Naive B cell (primary cell): Measurements from ENCODE around the gene SNRNP40. TPM values are rescaled to one million over a fixed set of nuclear protein-coding genes. Genes with fewer than 3 reads are reported as not detected.
A peak's percentile ranks its signal among the peaks of the same experiment; 100 is the strongest.
"Not testable (repeated sequence)": the region's sequence is repeated elsewhere in the genome, so short reads cannot be mapped to it uniquely, and the experiment has no call there.

ENCODE experiments used
- ATAC-seq, 2 donors: fragments of 150-1000 bp; cut with Tn5 transposase; 2 replicates each; pipeline ENCODE4 v1.10.0; 2021; ENCODE audit warnings: low read depth in 2 of 2, mild to moderate bottlenecking in 2 of 2, moderate library complexity in 2 of 2
- DNase-seq: peaks from one replicate; pipeline ENCODE4 v3.0.0; 2022
- H3K27ac Mint-ChIP-seq, 6 donors: one replicate each; pipeline ENCODE4 v1.8.0; 2020 to 2022; ENCODE audit warnings: mild to moderate bottlenecking in 6 of 6, mixed read lengths in 6 of 6, moderate library complexity in 5 of 6, inconsistent platforms in 2 of 6
- H3K27me3 Mint-ChIP-seq, 3 donors: one replicate each; pipeline ENCODE4 v1.8.0; 2021 to 2022; ENCODE audit warnings: mixed read lengths in 3 of 3, mild to moderate bottlenecking in 1 of 3
- H3K36me3 Mint-ChIP-seq, 2 donors: one replicate each; pipeline ENCODE4 v1.8.0; 2020 to 2022; ENCODE audit warnings: mixed read lengths in 2 of 2, inconsistent platforms in 1 of 2, mild to moderate bottlenecking in 1 of 2
- H3K4me1 Mint-ChIP-seq, 3 donors: one replicate each; pipeline ENCODE4 v1.8.0; 2020 to 2022; ENCODE audit warnings: mixed read lengths in 3 of 3, inconsistent platforms in 1 of 3, mild to moderate bottlenecking in 1 of 3, moderate library complexity in 1 of 3
- H3K4me3 Mint-ChIP-seq, 8 donors: one replicate each; pipeline ENCODE4 v1.8.0; 2020 to 2022; ENCODE audit warnings: mild to moderate bottlenecking in 8 of 8, mixed read lengths in 8 of 8, moderate library complexity in 8 of 8, inconsistent platforms in 2 of 8
- H3K9me3 Mint-ChIP-seq, 7 donors: one replicate each; pipeline ENCODE4 v1.8.0; 2020 to 2022; ENCODE audit warnings: mixed read lengths in 7 of 7, mild to moderate bottlenecking in 5 of 7, inconsistent platforms in 2 of 7, moderate library complexity in 1 of 7
- polyA plus RNA-seq, 6 donors: library from polyadenylated mRNA; unstranded; fragments of 300-500 nt; fragmentation: Illumina TruSeq; gene quantifications; one replicate each; pipeline ENCODE4 v1.2.3, GENCODE V29; 2021; ENCODE audit warnings: low read depth in 6 of 6

Gene SNRNP40
- polyA plus RNA-seq, 6 donors from 2014 or later: 61.8 to 97.0 (median 90.0) TPM

DNA sequence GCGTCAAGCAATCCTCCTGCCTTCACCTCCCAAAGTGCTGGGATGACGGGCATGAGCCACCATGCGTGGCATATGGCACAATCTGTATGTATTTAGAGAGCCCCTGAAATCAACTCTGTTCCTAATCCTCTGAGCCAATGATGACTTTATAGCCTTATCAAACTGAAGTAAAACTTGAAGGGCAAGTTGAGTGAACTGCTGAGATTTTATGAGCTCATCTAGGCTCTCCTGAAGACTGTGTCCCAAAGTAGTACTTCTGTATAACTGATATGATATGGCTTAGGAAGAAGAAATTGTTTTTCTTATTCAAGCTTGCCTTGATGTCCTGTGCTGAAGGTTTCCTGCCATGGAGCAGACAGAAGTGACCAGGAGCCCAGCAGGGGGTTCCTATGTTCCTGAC is 33.2 kb downstream of the SNRNP40 start:
- H3K27me3 Mint-ChIP-seq: no peaks in the 10 kb centered on the region
- DNase-seq: no peak
- ATAC-seq: no peak
- no peaks in the 10 kb centered on the region for H3K4me1 Mint-ChIP-seq
- H3K36me3 Mint-ChIP-seq: peaks cover 27 to 40% of the 10 kb centered on the region in 2 donors
- H3K27ac Mint-ChIP-seq: no peak overlapping the region
- H3K4me3 Mint-ChIP-seq: no peak overlapping the region
- no peaks in the 10 kb centered on the region for H3K9me3 Mint-ChIP-seq

DNA sequence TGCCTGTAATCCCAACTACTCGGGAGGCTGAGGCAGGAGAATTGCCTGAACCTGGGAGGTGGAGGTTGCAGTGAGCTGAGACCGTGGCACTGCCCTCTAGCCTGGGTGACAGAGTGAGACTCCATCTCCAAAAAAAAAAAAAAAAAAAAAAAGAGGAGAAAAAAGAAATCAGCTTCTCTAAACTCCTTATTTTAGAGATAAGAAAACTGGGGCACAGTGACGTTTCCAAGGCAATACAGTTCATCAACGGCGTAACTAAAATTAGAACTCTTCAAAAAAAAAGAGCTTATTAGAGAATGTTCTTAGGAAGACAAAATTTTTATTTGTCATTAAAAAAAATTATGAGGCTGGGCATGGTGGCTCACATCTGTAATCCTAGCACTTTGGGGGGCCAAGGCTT is 34.2 kb downstream of the SNRNP40 start:
- not testable (repeated sequence) for H3K4me1 Mint-ChIP-seq, ATAC-seq
- peaks cover 34 to 42% of the 10 kb centered on the region in 2 donors for H3K36me3 Mint-ChIP-seq

DNA sequence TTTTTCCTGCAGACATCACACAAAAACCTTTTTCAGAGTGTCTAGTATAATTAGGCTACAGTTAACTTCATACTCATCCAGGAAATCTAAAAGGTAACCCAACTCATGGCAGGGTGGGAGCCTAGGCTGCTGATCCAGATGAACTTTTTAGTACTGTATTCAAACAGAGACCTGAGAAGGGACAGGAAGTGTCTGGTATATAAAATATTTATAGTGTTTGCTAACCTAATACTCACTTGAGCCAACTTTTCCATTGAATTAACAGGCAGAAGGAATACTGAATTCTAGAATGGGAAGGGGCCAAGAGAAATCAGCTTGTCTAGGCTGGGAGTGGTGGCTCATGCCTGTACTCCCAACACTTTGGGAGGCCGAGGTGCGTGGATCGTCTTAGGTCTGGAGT is 34.7 kb downstream of the SNRNP40 start:
- H3K9me3 Mint-ChIP-seq: no peaks in the 10 kb centered on the region
- H3K27me3 Mint-ChIP-seq: no peaks in the 10 kb centered on the region
- no peak for DNase-seq
- H3K4me3 Mint-ChIP-seq: no peak overlapping the region
- no peaks in the 10 kb centered on the region for H3K4me1 Mint-ChIP-seq
- no peak overlapping the region for H3K27ac Mint-ChIP-seq
- H3K36me3 Mint-ChIP-seq: peaks cover 29 to 43% of the 10 kb centered on the region in 2 donors
- no peak for ATAC-seq

More for the DNA sequence above, 34.2 kb downstream of the SNRNP40 start:
- not testable (repeated sequence) for H3K9me3 Mint-ChIP-seq, H3K27me3 Mint-ChIP-seq, H3K4me3 Mint-ChIP-seq, DNase-seq, H3K27ac Mint-ChIP-seq

DNA sequence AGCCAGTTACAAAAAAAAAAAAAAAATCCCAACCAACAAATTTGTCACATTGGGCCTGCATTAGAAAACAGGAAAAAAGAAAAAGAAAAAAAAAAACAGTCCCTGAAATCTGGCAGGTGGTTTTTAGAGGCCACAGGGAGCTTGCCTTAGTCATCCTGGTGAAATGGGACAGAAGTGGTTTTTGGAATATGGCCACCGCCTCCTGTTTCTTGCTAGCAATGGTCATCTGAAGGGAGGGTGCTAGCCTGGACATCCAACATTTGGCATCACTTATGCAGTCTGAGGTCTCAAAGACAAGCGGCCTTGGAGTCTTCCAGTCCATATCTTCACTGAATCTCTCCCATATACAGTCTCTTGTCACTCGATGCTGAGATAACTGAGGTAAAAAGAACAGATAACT is 36.8 kb downstream of the SNRNP40 start:
- DNase-seq (no peak), ATAC-seq (no peak)
- Mint-ChIP-seq H3K27me3 (no peaks in the 10 kb centered on the region), H3K4me3 (no peak overlapping the region), H3K9me3 (no peaks in the 10 kb centered on the region), H3K36me3 (peaks cover 18 to 32% of the 10 kb centered on the region in 2 donors), H3K27ac (no peak overlapping the region), H3K4me1 (no peaks in the 10 kb centered on the region)

DNA sequence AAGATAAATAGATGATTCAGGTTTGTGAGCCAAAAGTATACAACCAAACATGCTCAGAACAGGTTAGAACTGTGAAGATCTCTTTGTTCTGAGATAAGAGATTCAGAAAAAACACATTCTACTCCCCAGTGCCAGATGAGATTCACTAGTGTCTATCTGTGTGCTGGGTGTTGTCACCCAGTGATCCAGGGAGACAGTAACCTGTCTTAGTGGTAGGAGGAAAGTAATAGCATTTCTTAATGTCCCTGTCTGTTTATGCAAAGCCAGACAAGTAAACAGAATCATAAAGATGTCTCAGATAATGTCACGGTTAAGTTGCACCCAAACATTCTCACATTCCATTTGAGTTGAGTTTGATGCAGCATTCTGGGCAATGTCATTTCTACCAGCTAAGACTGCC is 38.0 kb downstream of the SNRNP40 start:
- H3K27me3 Mint-ChIP-seq: no peaks in the 10 kb centered on the region
- no peak overlapping the region for H3K27ac Mint-ChIP-seq
- DNase-seq: no peak
- H3K4me1 Mint-ChIP-seq: no peaks in the 10 kb centered on the region
- peaks cover 18 to 32% of the 10 kb centered on the region in 2 donors for H3K36me3 Mint-ChIP-seq
- H3K9me3 Mint-ChIP-seq: no peaks in the 10 kb centered on the region
- no peak for ATAC-seq
- no peak overlapping the region for H3K4me3 Mint-ChIP-seq

DNA sequence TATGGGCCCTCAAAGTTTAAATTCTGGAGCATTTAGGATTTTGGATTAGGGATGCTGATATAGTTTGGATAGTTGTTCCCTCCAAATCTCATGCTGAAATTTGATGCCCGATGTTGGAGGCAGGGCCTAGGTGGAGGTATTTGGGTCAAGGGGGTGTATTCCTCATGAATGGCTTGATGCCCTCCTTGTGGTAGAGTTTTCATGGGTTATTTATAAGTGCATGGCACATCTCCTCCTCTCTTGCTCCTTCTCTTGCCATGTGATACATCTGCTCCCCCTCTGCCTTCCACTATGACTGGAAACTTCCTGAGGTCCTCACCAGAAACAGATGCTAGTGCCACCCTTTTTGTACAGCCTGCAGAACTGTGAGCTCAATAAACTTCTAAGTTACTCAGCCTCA is 39.4 kb downstream of the SNRNP40 start:
- no peaks in the 10 kb centered on the region for H3K4me1 Mint-ChIP-seq
- H3K27me3 Mint-ChIP-seq: no peaks in the 10 kb centered on the region
- H3K9me3 Mint-ChIP-seq: no peaks in the 10 kb centered on the region
- H3K36me3 Mint-ChIP-seq: peaks cover 18 to 32% of the 10 kb centered on the region in 2 donors
- H3K4me3 Mint-ChIP-seq: no peak overlapping the region
- H3K27ac Mint-ChIP-seq: no peak overlapping the region
- DNase-seq (no peak), ATAC-seq (no peak)

DNA sequence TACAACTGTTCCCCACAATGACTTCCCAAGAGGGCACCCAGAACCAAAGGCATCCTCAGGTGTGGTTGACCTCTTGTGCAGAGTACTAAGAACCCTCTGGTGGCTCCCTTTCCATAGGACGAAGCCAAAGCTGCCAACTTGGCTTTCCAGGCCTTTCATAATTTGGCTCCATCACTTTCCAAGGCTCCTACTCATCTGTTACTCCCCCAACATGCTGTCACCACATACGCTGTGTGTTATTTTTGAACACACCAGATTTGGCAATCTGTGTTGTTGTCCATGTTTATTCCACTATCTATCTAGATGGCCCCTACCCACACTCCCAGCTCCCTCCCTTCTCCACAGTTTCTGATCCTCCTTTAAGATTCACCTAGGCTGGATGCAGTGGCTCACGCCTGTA is 46.7 kb downstream of the SNRNP40 start:
- no peaks in the 10 kb centered on the region for H3K27me3 Mint-ChIP-seq
- ATAC-seq (no peak), DNase-seq (no peak)
- H3K9me3 Mint-ChIP-seq: no peaks in the 10 kb centered on the region
- H3K36me3 Mint-ChIP-seq: no peaks in the 10 kb centered on the region
- no peaks in the 10 kb centered on the region for H3K4me1 Mint-ChIP-seq
- H3K27ac Mint-ChIP-seq: no peak overlapping the region
- H3K4me3 Mint-ChIP-seq: no peak overlapping the region

DNA sequence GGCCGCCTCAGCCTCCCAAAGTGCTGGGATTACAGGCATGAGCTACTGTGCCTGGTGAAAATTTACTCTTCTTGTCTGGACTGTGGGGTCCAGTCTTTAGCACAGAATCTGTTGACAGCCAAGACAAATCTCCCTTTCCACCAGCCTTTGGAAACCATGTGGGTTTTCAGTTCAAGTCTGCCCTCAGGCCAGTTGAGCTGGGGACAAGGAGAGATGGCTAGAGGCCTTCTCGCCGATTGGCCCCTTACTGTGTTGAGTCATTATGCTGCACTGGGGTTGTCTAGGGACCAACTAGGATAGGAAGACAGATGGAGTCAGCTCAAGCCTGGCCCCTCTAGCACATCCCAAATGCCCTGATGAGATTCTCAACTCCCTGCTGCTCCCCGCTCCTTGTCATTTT is 48.3 kb downstream of the SNRNP40 start:
- Mint-ChIP-seq H3K27me3 (peaks cover 7 to 11% (median 7%) of the 10 kb centered on the region in 3 donors), H3K36me3 (no peaks in the 10 kb centered on the region), H3K4me3 (no peak overlapping the region), H3K27ac (no peak overlapping the region), H3K9me3 (no peaks in the 10 kb centered on the region), H3K4me1 (no peaks in the 10 kb centered on the region)
- ATAC-seq (no peak), DNase-seq (no peak)

DNA sequence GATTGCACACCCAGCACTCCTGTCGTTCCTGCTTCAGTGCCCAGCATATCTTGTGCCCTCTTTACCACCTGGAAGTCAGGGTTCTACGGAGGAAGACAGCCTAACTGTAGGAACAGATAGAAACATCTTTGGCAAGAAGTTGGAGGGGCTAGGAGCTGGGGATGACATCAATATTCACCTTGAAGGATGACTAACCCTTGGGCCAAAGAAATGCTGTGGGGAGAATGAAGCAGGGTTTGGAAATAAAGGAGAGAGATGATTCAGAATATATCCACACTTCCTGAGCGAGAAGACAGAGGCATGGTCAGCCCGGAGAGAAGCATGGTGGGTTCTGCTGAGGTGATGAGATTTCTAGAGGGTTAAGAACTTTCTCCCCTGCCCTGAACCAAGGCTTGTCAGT is 52.3 kb downstream of the SNRNP40 start:
- H3K4me3 Mint-ChIP-seq: no peak overlapping the region
- peaks cover 17 to 24% (median 17%) of the 10 kb centered on the region in 3 donors for H3K27me3 Mint-ChIP-seq
- no peaks in the 10 kb centered on the region for H3K36me3 Mint-ChIP-seq
- peaks cover 9 to 19% (median 16%) of the 10 kb centered on the region in 3 donors for H3K4me1 Mint-ChIP-seq
- no peak overlapping the region for H3K27ac Mint-ChIP-seq
- H3K9me3 Mint-ChIP-seq: peaks cover 0 to 4% (median 0%) of the 10 kb centered on the region in 7 donors
- ATAC-seq (no peak), DNase-seq (no peak)

DNA sequence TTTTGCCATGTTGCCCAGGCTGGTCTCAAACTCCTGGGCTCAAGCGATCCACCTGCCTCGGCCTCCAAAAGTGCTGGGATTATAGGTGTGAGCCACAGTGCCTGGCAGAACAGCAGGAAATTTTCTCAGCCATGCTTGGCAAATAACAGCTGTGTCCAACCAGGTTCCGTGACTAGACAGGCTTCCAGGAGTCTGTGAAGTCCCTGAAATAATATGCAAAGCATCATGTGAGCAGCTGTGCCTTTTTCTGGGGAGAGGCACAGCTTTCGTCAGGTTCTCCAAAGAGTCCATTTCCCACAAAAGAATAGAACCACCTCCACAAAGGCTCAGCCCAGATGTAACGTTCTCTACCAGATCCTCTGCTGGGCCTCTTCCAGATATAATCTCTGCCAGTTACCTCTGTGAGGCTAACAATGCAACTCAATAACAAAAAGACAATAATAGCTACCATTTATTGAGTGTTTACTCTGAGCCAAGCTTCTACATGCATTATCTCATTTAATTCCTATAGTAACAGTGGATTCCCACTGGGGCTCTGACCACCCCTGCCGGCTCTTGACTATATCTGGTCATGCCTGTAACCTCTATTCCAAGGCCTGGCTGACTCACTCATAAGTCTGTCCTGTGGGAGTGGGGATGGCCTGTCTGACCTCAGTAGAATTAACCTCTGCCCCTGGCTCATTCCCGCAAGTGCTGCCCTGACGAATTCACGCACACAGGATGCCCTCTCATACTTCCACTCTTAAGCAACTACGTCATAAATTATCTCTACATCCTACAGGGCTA is 52.9 kb downstream of the SNRNP40 start:
- DNase-seq (no peak), ATAC-seq (no peak)
- no peaks in the 10 kb centered on the region for H3K36me3 Mint-ChIP-seq
- H3K4me3 Mint-ChIP-seq: no peak overlapping the region
- H3K4me1 Mint-ChIP-seq: peaks cover 14 to 24% (median 23%) of the 10 kb centered on the region in 3 donors
- H3K9me3 Mint-ChIP-seq: peaks cover 0 to 4% (median 0%) of the 10 kb centered on the region in 7 donors
- peaks cover 21 to 30% (median 23%) of the 10 kb centered on the region in 3 donors for H3K27me3 Mint-ChIP-seq
- no peak overlapping the region for H3K27ac Mint-ChIP-seq

DNA sequence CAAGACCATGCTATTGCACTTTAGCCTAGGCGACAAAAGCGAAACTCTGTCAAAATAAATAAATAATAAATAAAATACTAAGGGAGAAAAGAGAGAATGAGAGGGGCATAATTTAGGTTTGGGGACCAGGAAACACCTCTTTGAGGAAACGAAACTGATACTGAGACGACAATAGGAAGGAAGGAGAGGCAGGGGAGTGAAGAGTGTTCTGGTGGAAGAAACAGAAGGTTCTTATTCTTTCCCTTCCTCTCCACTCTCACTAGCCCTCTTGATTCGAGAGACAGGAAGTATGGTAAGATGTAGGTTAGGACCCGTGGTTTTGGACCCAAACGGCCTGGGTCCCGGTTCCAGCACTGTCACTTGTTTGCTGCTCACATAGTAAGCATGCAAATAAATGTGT is 55.3 kb downstream of the SNRNP40 start:
- DNase-seq (peak; percentile 7), ATAC-seq (peak; percentile 63 to 76)
- no peaks in the 10 kb centered on the region for H3K36me3 Mint-ChIP-seq
- peaks cover 35 to 54% (median 45%) of the 10 kb centered on the region in 3 donors for H3K27me3 Mint-ChIP-seq
- peaks cover 0 to 4% (median 0%) of the 10 kb centered on the region in 7 donors for H3K9me3 Mint-ChIP-seq
- H3K4me1 Mint-ChIP-seq: peaks cover 16 to 28% (median 25%) of the 10 kb centered on the region in 3 donors
- peak overlapping the region in 1 of 6 donors; percentile 44 for H3K27ac Mint-ChIP-seq
- H3K4me3 Mint-ChIP-seq: peak overlapping the region in 6 of 8 donors; percentile 12 to 69 (median 52)

DNA sequence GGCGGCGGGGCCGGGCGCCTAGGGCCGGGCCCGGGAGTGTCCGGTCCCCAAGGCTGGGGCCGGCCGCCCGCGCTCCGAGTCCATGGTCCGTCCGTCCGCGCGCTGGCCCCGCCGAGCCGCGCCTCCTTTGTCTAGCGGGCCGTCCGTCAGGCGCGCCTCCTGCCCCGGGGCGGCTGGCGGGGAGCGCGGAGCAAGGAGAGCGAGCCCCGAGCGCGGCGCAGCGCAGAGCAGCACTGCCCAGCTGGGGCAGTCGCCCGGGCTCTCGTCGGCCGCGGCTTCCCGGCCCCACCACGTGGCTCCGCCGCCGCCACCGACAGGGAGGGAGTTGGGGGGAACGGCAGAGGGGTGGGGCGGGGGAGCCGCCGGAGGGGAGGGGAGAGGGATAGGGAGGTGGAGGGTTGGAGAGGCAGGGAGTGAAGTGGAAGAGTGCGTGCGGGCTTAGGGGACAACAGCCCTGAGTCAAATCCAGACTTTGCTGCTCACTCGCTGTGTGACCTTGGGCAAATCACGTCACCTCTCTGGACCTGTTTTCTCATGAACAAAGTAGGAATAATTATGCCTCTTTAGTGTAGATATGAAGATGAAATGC is 56.8 kb downstream of the SNRNP40 start, which contains the start of gene NKAIN1:
NKAIN1 (minus strand) TSS at position 235 of the 589 bp plus-strand sequence. CDS start 340 bp downstream, outside the sequence.
- DNase-seq (no peak), ATAC-seq (peak in 1 of 2 donors; percentile 32)
- H3K4me3 Mint-ChIP-seq: peak within 1 kb of the TSS; percentile 12 to 87 (median 79)
- H3K9me3 Mint-ChIP-seq: peaks cover 0 to 4% (median 0%) of the 10 kb centered on the region in 7 donors
- peaks cover 16 to 28% (median 25%) of the 10 kb centered on the region in 3 donors for H3K4me1 Mint-ChIP-seq
- peaks cover 49 to 67% (median 60%) of the 10 kb centered on the region in 3 donors for H3K27me3 Mint-ChIP-seq
- H3K27ac Mint-ChIP-seq: peak within 1 kb of the TSS in 2 of 6 donors; percentile 49 to 66
- H3K36me3 Mint-ChIP-seq: no peaks in the 10 kb centered on the region

DNA sequence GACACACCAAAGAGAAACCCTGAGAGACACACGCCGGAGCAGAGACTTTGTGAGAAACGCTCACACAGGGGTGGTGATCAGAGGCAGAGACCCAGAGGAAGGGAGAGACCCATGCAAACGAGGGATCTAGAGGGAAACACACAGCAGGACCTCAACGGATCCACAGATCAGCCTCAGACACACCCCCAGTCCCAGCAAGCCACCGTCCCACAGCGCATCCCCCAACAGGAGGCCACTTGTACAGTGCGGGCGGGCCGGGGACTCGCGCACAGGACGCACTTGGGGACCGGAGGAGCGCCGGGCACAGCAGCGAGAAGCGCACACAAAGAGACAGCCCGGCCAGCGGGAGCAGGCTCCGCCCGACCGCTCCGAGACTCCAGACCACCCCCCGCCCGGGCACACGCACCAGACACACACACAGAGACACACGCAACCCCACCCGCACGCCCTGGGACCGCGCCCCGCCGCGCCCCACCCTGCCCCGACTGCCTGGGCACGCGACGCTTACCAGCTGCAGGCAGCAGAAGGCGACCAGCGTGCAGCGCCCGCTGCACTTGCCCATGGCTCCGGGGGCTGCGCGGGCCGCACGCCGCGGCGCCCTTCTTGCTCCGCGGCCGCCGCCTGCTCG is 57.5 kb downstream of the SNRNP40 start:
- peaks cover 0 to 4% (median 0%) of the 10 kb centered on the region in 7 donors for H3K9me3 Mint-ChIP-seq
- H3K36me3 Mint-ChIP-seq: no peaks in the 10 kb centered on the region
- ATAC-seq (peak; percentile 28 to 46), DNase-seq (no peak)
- H3K4me1 Mint-ChIP-seq: peaks cover 16 to 28% (median 25%) of the 10 kb centered on the region in 3 donors
- peak overlapping the region in 2 of 6 donors; percentile 49 to 66 for H3K27ac Mint-ChIP-seq
- peak overlapping the region; percentile 12 to 87 (median 79) for H3K4me3 Mint-ChIP-seq
- H3K27me3 Mint-ChIP-seq: peaks cover 54 to 70% (median 66%) of the 10 kb centered on the region in 3 donors
